IPS-15b (cell line): Measurements from ENCODE around the gene SOCS3.

Experiments used
- H3K27me3 ChIP-seq: one replicate; pipeline ENCODE4 v1.6.1; 2013; ENCODE audit warnings: low read length; ENCODE audit not compliant: control insufficient read depth, insufficient read depth
- H3K36me3 ChIP-seq: one replicate; pipeline ENCODE4 v1.6.1; 2013; ENCODE audit warnings: low read length; ENCODE audit not compliant: control insufficient read depth, insufficient read depth
- H3K4me1 ChIP-seq: one replicate; pipeline ENCODE4 v1.6.1; 2013; ENCODE audit warnings: mild to moderate bottlenecking, low read length; ENCODE audit not compliant: control insufficient read depth, insufficient read depth
- H3K4me3 ChIP-seq: one replicate; pipeline ENCODE4 v1.5.1; 2013; ENCODE audit warnings: low read depth, low read length
- H3K9ac ChIP-seq: one replicate; pipeline ENCODE4 v1.6.1; 2013; ENCODE audit warnings: low read depth, mild to moderate bottlenecking, low read length
- H3K9me3 ChIP-seq: one replicate; pipeline ENCODE4 v1.6.1; 2013; ENCODE audit warnings: mild to moderate bottlenecking, low read length; ENCODE audit not compliant: control insufficient read depth, insufficient read depth

SOCS3 gene

DNA sequence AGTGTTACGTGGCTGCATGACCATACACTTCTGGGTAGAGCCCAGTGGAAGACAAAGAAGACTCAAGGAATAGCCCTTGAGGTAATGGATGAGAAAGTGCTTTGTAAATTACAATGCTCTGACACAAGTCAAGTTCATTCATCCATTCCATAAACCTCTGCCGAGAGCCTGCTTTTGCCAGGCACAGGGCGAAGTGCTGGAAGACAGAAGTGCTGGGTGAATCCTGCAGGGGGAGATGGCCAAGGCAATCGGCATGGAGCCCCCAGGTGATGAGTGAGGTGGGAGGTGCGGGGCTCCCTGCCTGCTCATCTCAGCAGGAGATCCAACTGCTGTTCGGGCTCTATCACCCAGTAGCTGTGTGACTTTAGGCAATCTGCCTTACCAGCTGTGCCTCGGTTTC, 2.8 kb upstream of the SOCS3 start:
- H3K9me3 ChIP-seq: no peaks in the 10 kb centered on the region
- no peak overlapping the region for H3K4me3 ChIP-seq
- H3K9ac ChIP-seq: no peak overlapping the region
- H3K27me3 ChIP-seq: peaks cover 22% of the 10 kb centered on the region
- no peaks in the 10 kb centered on the region for H3K36me3 ChIP-seq
- H3K4me1 ChIP-seq: peaks cover 29% of the 10 kb centered on the region

DNA sequence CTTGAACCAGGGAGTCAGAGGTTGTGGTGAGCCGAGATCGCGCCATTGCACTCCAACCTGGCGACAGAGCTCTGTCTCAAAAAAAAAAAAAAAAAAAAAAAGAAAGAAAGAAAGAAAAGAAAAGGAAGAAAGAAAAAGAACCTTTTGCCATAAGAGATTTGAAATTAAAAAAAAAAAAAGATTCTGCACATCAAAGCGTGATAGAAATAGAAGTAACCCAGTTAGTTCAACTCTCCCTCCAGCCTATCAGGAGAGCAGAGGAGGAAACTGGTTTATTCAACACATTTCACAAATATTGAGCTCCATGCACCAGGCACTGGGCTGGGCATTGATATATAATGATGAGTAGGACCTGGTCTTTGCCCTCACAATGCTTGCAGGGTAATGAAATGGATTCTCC, 2.4 kb upstream of the SOCS3 start:
- Histone ChIP-seq H3K9me3 (no peaks in the 10 kb centered on the region), H3K36me3 (no peaks in the 10 kb centered on the region), H3K9ac (no peak overlapping the region), H3K27me3 (peaks cover 27% of the 10 kb centered on the region), H3K4me3 (no peak overlapping the region), H3K4me1 (peaks cover 26% of the 10 kb centered on the region)

DNA sequence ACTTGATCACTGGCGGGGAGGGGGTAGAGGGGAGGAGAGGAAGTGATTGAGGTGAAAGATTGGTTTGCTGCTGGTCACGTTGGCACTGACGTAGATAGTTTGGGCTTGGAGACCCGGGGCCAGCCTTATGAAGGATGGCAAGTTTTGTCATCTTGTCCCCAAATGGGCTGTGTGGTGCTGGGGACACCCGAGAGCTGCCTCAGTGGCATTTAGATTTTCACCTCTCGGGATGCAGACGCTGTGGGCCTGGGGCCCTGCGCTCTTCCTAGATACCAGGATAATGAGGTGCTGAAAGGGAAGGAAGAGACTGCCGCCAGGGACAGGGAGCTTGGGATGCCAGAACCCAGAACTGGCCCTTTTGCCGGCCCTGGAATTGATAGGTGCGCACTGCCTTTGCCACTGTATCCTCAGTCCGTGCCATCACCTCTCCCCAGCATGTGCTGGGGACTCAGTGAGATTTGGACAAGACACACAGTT, 1.4 kb upstream of the SOCS3 start:
- Histone ChIP-seq H3K9ac (no peak overlapping the region), H3K27me3 (peaks cover 32% of the 10 kb centered on the region), H3K36me3 (no peaks in the 10 kb centered on the region), H3K4me3 (peak overlapping the region; percentile 65), H3K4me1 (peaks cover 21% of the 10 kb centered on the region), H3K9me3 (no peaks in the 10 kb centered on the region)

DNA sequence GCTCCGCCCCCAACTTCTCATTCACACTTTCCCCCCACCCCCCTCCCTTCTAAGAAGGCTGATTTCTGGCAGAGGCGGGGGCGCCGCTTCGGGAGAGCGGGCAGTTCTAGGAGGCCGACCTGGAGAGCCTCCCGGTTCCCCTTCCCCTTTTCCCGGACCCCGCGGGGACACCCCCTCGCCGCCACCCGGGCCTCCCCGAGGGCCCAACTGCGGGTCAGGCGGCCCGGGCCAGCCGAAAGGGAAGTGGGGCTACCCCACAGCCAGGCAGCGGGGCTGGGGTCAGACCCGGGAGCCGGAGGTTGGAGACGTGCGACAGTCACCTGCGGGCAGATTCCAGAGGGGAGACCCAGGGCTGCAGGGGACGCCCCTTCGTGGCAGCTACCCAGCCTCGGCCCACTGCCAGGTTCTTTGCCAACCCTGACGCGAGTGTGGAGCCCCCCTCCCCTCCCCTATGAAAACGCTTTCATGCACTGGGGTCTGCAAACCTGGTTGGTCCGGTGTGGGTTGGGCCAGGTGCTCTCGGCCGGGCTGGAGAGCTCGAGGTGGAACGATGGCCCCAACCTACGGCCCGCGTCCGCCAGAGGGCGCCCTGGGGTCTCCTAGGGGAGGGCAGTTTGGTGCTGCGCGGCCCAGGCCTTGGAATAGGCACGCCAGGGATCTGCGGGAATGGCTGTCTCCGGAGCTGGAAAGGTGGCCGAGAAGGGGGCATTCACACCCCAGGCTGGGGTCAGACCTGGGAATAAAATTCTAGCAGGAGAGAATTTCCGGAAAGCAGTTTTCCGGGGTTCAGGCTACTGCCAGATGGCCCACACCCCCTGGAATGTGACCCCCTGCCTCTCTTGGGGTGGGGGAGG, 721 bp upstream of the SOCS3 start:
- peak overlapping the region; percentile 65 for H3K4me3 ChIP-seq
- peaks cover 20% of the 10 kb centered on the region for H3K4me1 ChIP-seq
- no peaks in the 10 kb centered on the region for H3K36me3 ChIP-seq
- peaks cover 36% of the 10 kb centered on the region for H3K27me3 ChIP-seq
- no peaks in the 10 kb centered on the region for H3K9me3 ChIP-seq
- no peak overlapping the region for H3K9ac ChIP-seq

DNA sequence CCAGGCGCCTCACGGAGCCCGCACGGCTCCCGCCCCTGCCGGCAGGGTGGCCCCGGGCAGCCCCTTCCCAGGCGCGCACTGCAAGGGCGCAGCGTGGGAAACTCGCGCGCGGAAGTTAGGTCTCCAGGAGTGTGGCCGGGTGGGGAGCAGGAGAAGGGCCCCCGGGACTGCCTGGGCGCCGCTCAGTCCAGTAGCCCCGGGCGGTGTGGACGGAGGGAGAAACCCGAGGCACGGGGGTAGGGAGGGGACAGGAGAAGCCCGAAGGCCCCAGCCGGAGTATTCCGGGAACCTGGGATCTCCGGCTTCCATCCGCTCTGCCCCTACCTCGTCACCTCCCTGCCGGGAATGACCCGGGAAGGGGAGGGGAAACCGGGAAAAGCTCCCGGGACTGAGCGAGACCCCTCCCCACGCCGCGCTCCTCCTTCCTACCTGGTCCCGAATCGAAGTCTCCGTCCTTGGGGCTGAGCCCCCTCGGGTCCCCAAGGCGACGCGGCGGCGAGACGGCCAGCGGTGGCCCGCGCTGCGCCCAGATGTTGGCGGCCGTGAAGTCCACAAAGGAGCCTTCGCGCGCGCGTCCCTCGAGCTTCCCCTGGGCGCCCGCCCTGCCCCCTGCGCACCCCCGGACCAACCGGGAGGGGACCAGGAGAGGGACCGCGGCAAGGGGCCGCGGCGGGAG, 418 bp downstream of the SOCS3 start:
- no peak overlapping the region for H3K9ac ChIP-seq

DNA sequence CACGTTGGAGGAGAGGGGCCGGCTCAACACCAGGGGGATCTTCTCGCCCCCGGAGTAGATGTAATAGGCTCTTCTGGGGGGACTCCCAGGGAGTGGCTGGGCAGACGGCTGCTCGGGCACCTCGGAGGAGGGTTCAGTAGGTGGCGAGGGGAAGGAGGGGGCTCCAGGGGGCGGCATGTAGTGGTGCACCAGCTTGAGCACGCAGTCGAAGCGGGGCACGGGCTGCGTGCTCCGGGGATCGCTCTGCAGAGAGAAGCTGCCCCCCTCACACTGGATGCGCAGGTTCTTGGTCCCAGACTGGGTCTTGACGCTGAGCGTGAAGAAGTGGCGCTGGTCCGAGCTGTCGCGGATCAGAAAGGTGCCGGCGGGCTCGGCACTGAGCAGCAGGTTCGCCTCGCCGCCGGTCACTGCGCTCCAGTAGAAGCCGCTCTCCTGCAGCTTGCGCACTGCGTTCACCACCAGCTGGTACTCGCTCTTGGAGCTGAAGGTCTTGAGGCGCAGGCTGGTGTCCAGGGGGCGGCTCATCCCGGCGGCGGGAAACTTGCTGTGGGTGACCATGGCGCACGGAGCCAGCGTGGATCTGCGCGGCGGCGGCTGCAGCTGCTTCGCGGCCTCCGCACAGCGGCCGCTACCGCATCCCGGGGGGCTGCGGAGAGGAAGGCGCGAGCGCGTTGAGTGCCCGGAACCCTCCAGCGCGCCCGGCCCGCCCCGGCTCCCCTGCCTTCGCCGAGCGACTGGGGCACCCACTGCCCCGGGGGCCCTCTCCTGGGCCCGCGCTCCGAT, 1.1 kb downstream of the SOCS3 start:
- peaks cover 17% of the 10 kb centered on the region for H3K4me1 ChIP-seq
- H3K36me3 ChIP-seq: no peaks in the 10 kb centered on the region
- peaks cover 55% of the 10 kb centered on the region for H3K27me3 ChIP-seq
- peak overlapping the region; percentile 65 for H3K4me3 ChIP-seq
- no peaks in the 10 kb centered on the region for H3K9me3 ChIP-seq
- H3K9ac ChIP-seq: no peak overlapping the region

More for the DNA sequence above, 418 bp downstream of the SOCS3 start:
- H3K4me1 ChIP-seq: peaks cover 16% of the 10 kb centered on the region
- H3K36me3 ChIP-seq: no peaks in the 10 kb centered on the region
- H3K4me3 ChIP-seq: peak overlapping the region; percentile 65
- H3K27me3 ChIP-seq: peaks cover 47% of the 10 kb centered on the region
- H3K9me3 ChIP-seq: no peaks in the 10 kb centered on the region

DNA sequence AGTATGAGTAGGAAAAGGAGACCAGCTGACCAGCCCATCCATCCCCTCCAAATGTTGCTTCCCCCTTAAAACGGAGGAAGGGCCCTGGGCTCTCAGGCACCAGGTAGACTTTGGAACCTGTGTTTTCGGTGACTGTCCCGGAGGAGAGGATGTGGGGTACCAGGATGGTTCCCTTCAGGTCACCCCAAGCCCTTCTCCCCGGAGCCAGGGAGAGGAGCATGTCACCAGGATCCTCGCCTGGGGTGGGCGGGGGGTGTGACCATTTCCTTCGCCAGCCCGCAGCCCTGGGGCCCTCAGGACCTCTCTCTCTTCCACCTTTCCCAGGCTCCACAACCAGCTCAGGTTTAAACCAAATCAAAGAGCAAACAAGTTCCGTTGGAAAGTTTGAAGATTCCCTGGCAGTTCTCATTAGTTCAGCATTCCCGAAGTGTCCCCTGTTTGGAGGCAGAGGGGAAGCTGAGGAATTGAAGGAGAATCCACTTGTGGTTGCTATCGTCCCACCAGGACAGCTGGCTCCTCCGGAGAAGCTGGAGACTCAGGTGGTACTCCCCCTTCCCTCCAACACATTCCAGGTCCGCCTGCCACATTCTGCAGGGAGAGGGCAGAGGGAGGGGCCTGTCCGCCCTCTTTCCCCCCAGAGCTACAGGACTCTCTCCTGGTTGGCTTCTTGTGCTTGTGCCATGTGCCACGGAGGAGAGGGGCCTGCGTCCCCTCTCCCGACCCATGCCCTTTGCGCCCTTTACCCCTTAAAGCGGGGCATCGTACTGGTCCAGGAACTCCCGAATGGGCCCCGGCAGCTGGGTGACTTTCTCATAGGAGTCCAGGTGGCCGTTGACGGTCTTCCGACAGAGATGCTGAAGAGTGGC, 2.0 kb downstream of the SOCS3 start:
- peaks cover 20% of the 10 kb centered on the region for H3K4me1 ChIP-seq
- no peaks in the 10 kb centered on the region for H3K36me3 ChIP-seq
- peak overlapping the region; percentile 65 for H3K4me3 ChIP-seq
- H3K27me3 ChIP-seq: peaks cover 55% of the 10 kb centered on the region
- H3K9ac ChIP-seq: no peak overlapping the region
- H3K9me3 ChIP-seq: no peaks in the 10 kb centered on the region

DNA sequence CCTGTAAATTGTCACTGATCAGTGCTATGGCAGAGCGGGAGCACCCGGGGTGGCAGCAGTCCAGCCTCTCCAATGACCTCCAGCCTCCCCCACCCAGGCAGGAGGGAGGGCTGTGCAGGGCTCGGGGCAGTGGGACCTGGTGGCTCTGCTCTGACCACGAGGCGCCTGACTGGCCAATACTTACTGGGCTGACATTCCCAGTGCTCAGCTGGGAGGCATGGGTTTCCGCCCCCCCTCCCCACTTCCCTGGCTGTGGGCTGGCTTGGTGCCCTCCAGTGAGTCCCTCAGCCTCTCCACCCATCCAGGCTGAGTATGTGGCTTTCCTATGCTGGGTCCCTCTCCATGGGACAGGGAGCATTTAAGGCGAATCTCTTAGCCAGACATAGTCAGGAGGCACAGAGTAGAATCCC, 2.7 kb downstream of the SOCS3 start:
- no peaks in the 10 kb centered on the region for H3K36me3 ChIP-seq
- H3K9me3 ChIP-seq: no peaks in the 10 kb centered on the region
- H3K4me1 ChIP-seq: peaks cover 24% of the 10 kb centered on the region
- H3K4me3 ChIP-seq: peak overlapping the region; percentile 22
- H3K27me3 ChIP-seq: peaks cover 55% of the 10 kb centered on the region
- H3K9ac ChIP-seq: no peak overlapping the region

DNA sequence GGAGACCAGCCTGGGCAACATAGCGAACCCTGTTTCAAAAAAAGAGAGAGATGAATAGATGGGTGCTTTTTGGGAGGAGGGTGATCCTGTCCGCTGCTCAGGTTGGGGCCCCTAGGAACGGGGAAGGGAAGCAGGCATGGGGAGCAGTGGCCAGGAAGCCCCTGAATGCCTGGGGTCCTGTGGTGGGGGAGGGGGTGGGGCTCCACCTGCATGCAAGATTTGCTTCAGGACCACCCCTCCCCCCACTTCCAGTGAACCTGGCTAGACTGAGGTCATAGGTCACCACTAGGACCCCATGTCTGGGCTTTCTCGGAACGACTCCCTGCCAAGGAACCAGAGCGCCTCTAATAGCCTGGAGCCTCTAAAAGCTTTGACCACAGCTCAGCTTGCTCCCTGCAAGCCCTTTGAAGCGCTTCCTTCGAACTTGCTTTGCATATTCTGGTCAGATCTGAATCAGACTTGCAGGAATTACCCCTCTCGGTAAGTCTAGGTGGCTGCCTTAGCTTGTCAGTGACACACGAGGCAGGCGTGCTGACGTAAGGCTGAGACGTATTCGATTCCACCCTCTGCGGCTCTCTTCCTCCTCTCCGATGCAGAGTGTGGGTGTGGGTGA, 3.7 kb downstream of the SOCS3 start:
- peak overlapping the region; percentile 13 for H3K4me3 ChIP-seq
- peaks cover 27% of the 10 kb centered on the region for H3K4me1 ChIP-seq
- H3K27me3 ChIP-seq: peaks cover 53% of the 10 kb centered on the region
- H3K36me3 ChIP-seq: no peaks in the 10 kb centered on the region
- no peak overlapping the region for H3K9ac ChIP-seq
- H3K9me3 ChIP-seq: no peaks in the 10 kb centered on the region

DNA sequence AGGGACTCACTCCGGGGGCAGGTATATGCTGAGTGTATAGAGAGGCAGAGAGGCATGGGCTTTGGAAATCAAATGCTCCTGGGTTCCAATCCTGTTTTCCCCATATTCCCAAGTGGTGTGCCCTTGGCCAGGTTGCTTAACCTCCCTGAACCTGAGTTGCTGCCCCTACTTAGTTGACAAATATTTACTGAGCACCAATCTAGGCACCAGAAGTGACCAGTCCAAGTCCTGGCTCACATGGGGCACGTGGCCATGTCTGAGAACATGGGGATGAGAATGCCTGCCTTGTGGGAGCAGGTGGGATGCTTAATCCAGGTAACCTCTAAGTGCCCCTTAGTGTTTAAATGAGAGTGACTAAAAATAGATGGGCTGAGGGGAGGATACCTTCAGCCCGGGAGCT, 4.2 kb downstream of the SOCS3 start:
- Histone ChIP-seq H3K9ac (no peak overlapping the region), H3K4me1 (peaks cover 27% of the 10 kb centered on the region), H3K9me3 (no peaks in the 10 kb centered on the region), H3K27me3 (peaks cover 53% of the 10 kb centered on the region), H3K4me3 (peak overlapping the region; percentile 13), H3K36me3 (no peaks in the 10 kb centered on the region)
